ENCODE measurements around the gene SMAD3.

SMAD3 gene

GRCh38 chr15:67062369-67062985, 2.9 kb upstream of the SMAD3 start:
- no peak overlapping the region for H3K27ac ChIP-seq (replicated peaks)

DNA sequence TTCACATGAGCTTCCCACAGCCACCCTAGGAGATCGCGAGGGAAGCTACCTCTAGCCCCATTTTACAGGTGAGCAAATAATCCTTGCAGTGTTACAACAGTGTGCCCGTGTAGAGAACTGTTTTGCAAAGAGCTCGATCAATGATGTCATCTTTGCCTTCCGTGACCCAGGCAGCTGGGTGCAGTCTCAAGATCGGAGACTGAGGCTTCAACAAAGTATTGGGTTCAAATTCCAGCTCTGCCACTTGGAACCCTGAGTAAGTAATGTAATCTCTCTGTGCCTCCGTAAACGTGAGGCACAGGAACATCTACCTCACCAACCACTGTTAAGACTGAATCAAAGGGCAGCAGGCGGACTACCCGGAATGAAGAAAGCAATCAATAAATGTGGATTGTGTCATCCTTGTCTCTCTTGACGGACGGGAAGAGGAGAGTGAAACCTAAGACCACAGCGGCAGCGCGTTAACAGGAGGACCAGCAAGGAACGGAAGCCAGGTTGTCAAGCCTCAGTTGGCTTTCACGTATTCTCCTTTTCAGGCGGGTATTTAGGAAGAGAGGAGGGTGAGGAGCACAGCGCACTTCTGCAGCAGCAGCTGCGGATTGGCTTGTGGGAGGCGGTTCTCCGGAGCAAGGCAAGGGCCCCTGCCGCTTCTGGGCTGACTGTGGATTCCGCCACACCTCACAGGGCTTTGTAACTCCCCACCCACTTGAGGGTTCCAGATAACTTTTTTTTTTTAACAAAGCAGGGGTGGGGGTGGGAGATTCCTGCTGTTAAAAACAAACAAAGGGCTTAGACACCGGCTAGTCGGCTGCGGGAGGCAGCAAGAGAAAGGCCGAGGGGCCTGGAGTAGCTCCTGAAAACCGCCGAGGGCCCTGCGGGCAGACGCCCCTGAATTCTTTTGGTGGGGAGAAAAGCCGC, 1.5 kb upstream of the SMAD3 start:
- Histone ChIP-seq H3K4me3 (replicated peaks; ENCODE audit: insufficient read depth, low read length) (no peak overlapping the region), H3K27me3 (ENCODE audit: insufficient read depth, poor library complexity, severe bottlenecking) (no peaks in the 10 kb centered on the region), H3K27ac (replicated peaks) (no peak overlapping the region)
- no peak for TF ChIP-seq SPI1 (IDR thresholded peaks at IDR 0.05; ENCODE audit: borderline replicate concordance, low read depth)
- TF ChIP-seq GABPA (IDR thresholded peaks at IDR 0.05; ENCODE audit: low read depth), result no peak
- TF ChIP-seq POLR2AphosphoS5 (IDR thresholded peaks at IDR 0.05; ENCODE audit: low read depth), result no peak
- no peak for TF ChIP-seq CTCF (IDR thresholded peaks at IDR 0.05; ENCODE audit: insufficient read depth, low read length)
- TF ChIP-seq, protein P1, sequence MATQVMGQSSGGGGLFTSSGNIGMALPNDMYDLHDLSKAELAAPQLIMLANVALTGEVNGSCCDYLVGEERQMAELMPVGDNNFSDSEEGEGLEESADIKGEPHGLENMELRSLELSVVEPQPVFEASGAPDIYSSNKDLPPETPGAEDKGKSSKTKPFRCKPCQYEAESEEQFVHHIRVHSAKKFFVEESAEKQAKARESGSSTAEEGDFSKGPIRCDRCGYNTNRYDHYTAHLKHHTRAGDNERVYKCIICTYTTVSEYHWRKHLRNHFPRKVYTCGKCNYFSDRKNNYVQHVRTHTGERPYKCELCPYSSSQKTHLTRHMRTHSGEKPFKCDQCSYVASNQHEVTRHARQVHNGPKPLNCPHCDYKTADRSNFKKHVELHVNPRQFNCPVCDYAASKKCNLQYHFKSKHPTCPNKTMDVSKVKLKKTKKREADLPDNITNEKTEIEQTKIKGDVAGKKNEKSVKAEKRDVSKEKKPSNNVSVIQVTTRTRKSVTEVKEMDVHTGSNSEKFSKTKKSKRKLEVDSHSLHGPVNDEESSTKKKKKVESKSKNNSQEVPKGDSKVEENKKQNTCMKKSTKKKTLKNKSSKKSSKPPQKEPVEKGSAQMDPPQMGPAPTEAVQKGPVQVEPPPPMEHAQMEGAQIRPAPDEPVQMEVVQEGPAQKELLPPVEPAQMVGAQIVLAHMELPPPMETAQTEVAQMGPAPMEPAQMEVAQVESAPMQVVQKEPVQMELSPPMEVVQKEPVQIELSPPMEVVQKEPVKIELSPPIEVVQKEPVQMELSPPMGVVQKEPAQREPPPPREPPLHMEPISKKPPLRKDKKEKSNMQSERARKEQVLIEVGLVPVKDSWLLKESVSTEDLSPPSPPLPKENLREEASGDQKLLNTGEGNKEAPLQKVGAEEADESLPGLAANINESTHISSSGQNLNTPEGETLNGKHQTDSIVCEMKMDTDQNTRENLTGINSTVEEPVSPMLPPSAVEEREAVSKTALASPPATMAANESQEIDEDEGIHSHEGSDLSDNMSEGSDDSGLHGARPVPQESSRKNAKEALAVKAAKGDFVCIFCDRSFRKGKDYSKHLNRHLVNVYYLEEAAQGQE (IDR thresholded peaks at IDR 0.05; ENCODE audit: insufficient replicate concordance, low read depth), result no peak
- no peak for DNase-seq (ENCODE audit: low read depth in 1 of 2, low spot score in 1 of 2)

More at GRCh38 chr15:67062369-67062985, 2.9 kb upstream of the SMAD3 start:
- H3K27me3 ChIP-seq (ENCODE audit: insufficient read depth, poor library complexity, severe bottlenecking), result no peaks in the 10 kb centered on the region
- TF ChIP-seq POLR2AphosphoS5 (IDR thresholded peaks at IDR 0.05; ENCODE audit: low read depth), result no peak
- TF ChIP-seq SPI1 (IDR thresholded peaks at IDR 0.05; ENCODE audit: borderline replicate concordance, low read depth), result no peak
- TF ChIP-seq, protein P1 (IDR thresholded peaks at IDR 0.05; ENCODE audit: insufficient replicate concordance, low read depth), result no peak
- TF ChIP-seq GABPA (IDR thresholded peaks at IDR 0.05; ENCODE audit: low read depth), result no peak
- no peak for TF ChIP-seq CTCF (IDR thresholded peaks at IDR 0.05; ENCODE audit: insufficient read depth, low read length)
- H3K4me3 ChIP-seq (replicated peaks; ENCODE audit: insufficient read depth, low read length), result no peak overlapping the region
- no peak for DNase-seq (ENCODE audit: low read depth in 1 of 2, low spot score in 1 of 2)

- peak overlapping the region; percentile 90 for H3K4me3 ChIP-seq (replicated peaks; ENCODE audit: insufficient read depth, low read length)
- peak overlapping the region; percentile 64 for H3K27ac ChIP-seq (replicated peaks)
- no peaks in the 10 kb centered on the region for H3K27me3 ChIP-seq (ENCODE audit: insufficient read depth, poor library complexity, severe bottlenecking)
- no peak for DNase-seq (ENCODE audit: low read depth in 1 of 2, low spot score in 1 of 2)
- TF ChIP-seq SPI1 (IDR thresholded peaks at IDR 0.05; ENCODE audit: borderline replicate concordance, low read depth), result peak; percentile 31; the same call in 1 of the 2 replicates
- TF ChIP-seq CTCF (IDR thresholded peaks at IDR 0.05; ENCODE audit: insufficient read depth, low read length), result no peak
Observed at GRCh38 chr15:67064607-67065530, 533 bp upstream of the SMAD3 start.
